ENCODE data around the gene POC5.

DNA sequence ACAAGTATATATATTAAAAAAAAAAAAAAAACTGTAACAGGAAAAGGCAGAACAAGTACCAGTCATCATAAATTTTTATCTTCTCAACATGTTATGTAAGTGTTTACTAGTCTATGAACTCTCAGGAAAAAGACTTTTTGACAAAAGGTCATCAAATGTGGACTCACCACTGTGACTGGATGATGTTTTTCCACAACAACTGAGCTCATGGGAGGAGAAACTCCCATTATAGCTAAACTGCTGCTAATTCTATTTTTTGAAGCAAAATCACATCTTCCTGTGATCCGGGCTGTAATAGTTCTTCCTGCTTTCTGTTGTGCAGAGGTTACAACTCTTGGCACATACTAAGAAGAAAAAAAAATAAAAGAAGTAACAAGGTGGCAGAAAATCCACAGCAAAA, 39.6 kb downstream of the POC5 start:
- TF ChIP-seq GATA3 (IDR thresholded peaks at IDR 0.05; ENCODE audit: low read depth, low read length) (no peak), GATA2 (IDR thresholded peaks at IDR 0.05; ENCODE audit: low read depth, low read length) (no peak)
